Transverse colon (tissue), 3 donors: Measurements from ENCODE around the gene TRIAP1.

Source experiments
- CTCF ChIP-seq, 5 experiments: fragments of 200-600 bp in 3 of 5; fragments of 450-650 bp in 2 of 5; sonication (generic) in 3 of 5; IDR thresholded peaks; 1 replicate in 2 of 5; 2 replicates in 3 of 5; pipeline ENCODE4 v1.5.1; 2016 to 2017; ENCODE audit warnings: antibody characterized with exemption in 5 of 5, inconsistent platforms in 3 of 5, mild to moderate bottlenecking in 2 of 5, moderate library complexity in 1 of 5
- POLR2A ChIP-seq: fragments of 450-650 bp; IDR thresholded peaks from one replicate; pipeline ENCODE4 v1.6.1; 2016; ENCODE audit warnings: antibody characterized with exemption, mild to moderate bottlenecking, moderate library complexity

- TF ChIP-seq CTCF (IDR thresholded peaks at IDR 0.05) (no peak), POLR2A (no peak)
These were observed 42.8 kb upstream of the TRIAP1 start for GRCh38 chr12:120489018-120489417.
